ENCODE measurements around the gene ARHGEF39.

DNA sequence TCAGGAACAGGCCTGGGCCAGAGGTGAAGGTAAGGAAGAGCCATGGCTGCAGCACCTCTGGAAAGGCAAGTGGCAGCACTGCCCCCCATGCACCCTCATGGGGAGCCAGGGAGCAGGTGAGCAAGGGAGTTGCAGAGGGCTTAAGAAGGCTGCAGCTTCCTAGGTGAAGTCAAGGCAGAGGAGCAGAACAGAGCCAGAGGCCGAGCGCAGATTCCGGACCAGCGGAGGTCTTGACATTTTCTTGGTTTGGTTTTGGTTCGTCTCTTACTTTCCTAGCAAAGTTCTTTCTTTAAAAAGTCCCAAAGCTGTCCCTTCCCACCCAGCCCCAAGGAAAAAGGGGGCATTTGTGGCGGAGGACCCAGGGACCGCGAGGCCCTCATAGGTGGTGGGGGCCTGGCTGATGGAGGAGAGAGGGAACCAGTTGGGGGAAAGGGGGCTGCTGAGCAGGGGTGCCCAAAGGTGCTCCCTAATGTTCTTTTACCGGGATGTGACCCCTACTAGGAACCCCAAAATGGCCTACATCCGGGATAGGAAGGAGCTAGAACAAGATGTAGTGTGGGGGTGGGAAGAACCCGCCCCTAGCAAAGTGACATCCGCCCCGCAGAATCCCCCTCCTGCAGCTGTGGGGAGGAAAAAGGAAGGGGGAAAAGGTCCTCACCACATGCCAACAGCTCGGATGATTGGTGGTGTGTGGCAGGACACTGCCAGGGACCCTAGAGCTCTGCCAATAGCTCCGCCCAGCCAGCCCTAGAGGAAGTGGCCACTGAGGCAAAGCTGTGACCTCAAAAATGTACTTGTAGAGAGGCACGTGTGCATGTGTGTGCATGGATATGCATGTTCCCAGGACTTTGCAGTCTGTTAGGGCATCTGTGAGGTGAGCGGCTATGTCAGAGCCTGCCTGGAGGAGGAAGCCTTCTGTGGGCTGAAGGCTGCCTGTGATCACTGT, 45.9 kb downstream of the ARHGEF39 start:
- TF ChIP-seq, protein P1, sequence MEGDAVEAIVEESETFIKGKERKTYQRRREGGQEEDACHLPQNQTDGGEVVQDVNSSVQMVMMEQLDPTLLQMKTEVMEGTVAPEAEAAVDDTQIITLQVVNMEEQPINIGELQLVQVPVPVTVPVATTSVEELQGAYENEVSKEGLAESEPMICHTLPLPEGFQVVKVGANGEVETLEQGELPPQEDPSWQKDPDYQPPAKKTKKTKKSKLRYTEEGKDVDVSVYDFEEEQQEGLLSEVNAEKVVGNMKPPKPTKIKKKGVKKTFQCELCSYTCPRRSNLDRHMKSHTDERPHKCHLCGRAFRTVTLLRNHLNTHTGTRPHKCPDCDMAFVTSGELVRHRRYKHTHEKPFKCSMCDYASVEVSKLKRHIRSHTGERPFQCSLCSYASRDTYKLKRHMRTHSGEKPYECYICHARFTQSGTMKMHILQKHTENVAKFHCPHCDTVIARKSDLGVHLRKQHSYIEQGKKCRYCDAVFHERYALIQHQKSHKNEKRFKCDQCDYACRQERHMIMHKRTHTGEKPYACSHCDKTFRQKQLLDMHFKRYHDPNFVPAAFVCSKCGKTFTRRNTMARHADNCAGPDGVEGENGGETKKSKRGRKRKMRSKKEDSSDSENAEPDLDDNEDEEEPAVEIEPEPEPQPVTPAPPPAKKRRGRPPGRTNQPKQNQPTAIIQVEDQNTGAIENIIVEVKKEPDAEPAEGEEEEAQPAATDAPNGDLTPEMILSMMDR (conservative IDR thresholded peaks at IDR 0.05 in 1 of 2, IDR thresholded peaks at IDR 0.05 in 1 of 2; ENCODE audit: extremely low read depth in 1 of 2, insufficient read depth in 1 of 2, low read depth in 1 of 2, low read length in 2 of 2) = no peak
- no peak for TF ChIP-seq EZH2 (IDR thresholded peaks at IDR 0.05; ENCODE audit: borderline replicate concordance, low read length)

Data from mammary epithelial cell (primary cell).